ENCODE measurements around the gene ORAI3. TPM values are rescaled to one million over a fixed set of nuclear protein-coding genes. Genes with fewer than 3 reads are reported as not detected.

ORAI3 gene
- total RNA-seq, 4 donors from 2014 or later, result 32.9 to 49.5 (median 40.2) TPM

- intact Hi-C loops (cut with DNase I), result no loop called here
- TF ChIP-seq, protein P1, sequence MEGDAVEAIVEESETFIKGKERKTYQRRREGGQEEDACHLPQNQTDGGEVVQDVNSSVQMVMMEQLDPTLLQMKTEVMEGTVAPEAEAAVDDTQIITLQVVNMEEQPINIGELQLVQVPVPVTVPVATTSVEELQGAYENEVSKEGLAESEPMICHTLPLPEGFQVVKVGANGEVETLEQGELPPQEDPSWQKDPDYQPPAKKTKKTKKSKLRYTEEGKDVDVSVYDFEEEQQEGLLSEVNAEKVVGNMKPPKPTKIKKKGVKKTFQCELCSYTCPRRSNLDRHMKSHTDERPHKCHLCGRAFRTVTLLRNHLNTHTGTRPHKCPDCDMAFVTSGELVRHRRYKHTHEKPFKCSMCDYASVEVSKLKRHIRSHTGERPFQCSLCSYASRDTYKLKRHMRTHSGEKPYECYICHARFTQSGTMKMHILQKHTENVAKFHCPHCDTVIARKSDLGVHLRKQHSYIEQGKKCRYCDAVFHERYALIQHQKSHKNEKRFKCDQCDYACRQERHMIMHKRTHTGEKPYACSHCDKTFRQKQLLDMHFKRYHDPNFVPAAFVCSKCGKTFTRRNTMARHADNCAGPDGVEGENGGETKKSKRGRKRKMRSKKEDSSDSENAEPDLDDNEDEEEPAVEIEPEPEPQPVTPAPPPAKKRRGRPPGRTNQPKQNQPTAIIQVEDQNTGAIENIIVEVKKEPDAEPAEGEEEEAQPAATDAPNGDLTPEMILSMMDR (IDR thresholded peaks at IDR 0.05), result peak in 1 of 6 experiments; percentile 21
- TF ChIP-seq POLR2A (IDR thresholded peaks at IDR 0.05), result no peak
- Histone ChIP-seq H3K27ac (peak overlapping the region; percentile 93 to 99 (median 95)), H3K4me3 (replicated peaks in 1 of 3) (peak overlapping the region; percentile 67 to 90 (median 70)), H3K4me1 (peaks cover 14 to 15% of the 10 kb centered on the region in 2 donors), H3K9me3 (no peaks in the 10 kb centered on the region), H3K27me3 (no peaks in the 10 kb centered on the region), H3K36me3 (peaks cover 19 to 26% of the 10 kb centered on the region in 2 donors)
- peak; percentile 75 to 76 for DNase-seq
- WGBS, 2 donors, result 22 to 23% methylated on average over 25 to 31 of the region's 42 CpGs
These were observed 8.0 kb downstream of the ORAI3 start for GRCh38 chr16:30956601-30957455.

- Histone ChIP-seq H3K36me3 (peaks cover 27 to 34% of the 10 kb centered on the region in 2 donors), H3K4me3 (replicated peaks in 1 of 3) (peak within 1 kb of the TSS; percentile 67 to 90 (median 70)), H3K9me3 (no peaks in the 10 kb centered on the region), H3K4me1 (peaks cover 8 to 14% of the 10 kb centered on the region in 2 donors), H3K27me3 (no peaks in the 10 kb centered on the region), H3K27ac (peak within 1 kb of the TSS; percentile 93 to 99 (median 95))
- peak; percentile 98 to 99 for DNase-seq
- intact Hi-C loops (cut with DNase I), result no loop called here
- TF ChIP-seq, protein P1 (IDR thresholded peaks at IDR 0.05), result peak in 2 of 6 experiments; percentile 1 to 3
- peak in 1 of 2 donors; percentile 58 for TF ChIP-seq POLR2A (IDR thresholded peaks at IDR 0.05)
- WGBS, 2 donors, result 0 to 1% methylated on average over 17 to 21 of the region's 85 CpGs
These were observed 8.7 kb downstream of the ORAI3 start, which contains the start of gene SETD1A for GRCh38 chr16:30957456-30958174. TSS of gene SETD1A (plus strand) at chr16:30957754. CDS start at chr16:30958732, 978 bp downstream.

DNA sequence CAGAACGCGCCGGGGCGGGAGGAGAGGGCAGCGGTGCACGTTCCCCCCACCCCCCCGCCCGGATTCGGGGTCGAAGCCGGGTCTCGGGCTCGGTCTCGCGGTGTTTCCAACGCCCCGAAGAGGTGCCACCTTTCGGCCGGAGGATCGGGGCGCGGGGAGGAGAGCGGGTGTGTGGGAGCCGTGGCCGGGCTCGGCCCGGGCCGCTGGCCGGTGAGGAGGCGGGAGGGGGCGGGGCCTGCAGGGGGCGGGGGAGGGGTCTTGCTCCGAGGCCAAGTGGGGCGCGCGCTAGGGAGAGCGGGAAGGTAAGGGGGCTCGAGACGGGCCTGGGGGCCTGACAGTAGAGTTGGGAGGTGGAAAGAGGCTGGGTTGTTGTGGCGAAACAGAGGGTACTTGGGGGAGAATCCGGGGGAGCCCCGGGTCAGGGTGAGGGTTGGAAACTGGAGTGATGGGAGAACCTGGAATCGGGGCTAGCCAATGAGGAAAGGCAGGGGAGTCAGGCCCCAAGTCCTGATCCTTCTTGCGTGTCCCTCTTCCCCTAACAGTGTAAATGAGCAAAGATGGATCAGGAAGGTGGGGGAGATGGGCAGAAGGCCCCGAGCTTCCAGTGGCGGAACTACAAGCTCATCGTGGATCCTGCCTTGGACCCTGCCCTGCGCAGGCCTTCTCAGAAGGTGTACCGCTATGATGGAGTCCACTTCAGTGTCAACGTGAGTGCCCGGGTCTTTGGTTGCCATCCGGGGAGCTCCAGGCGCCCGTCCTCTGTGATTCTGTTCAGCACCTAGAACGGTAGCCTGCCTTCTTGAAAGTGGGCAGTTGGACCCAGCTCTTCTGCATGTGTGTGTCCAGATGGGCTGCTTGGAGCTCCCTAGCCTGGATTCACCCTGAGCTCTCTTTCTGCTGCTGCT, 9.6 kb downstream of the ORAI3 start:
- no peaks in the 10 kb centered on the region for H3K9me3 ChIP-seq
- 15 to 17% methylated on average over 17 to 28 of the region's 55 CpGs for WGBS, 2 donors
- H3K4me3 ChIP-seq (replicated peaks in 1 of 3), result peak overlapping the region in 2 of 3 donors; percentile 4 to 70
- DNase-seq, result peak; percentile 57 to 66
- no peaks in the 10 kb centered on the region for H3K27me3 ChIP-seq
- H3K4me1 ChIP-seq, result peaks cover 8 to 14% of the 10 kb centered on the region in 2 donors
- intact Hi-C loops (cut with DNase I), result no loop called here
- peak overlapping the region in 2 of 3 donors; percentile 95 to 99 for H3K27ac ChIP-seq
- H3K36me3 ChIP-seq, result peaks cover 35 to 42% of the 10 kb centered on the region in 2 donors
- TF ChIP-seq POLR2A (IDR thresholded peaks at IDR 0.05), result no peak
- TF ChIP-seq, protein P1 (IDR thresholded peaks at IDR 0.05), result no peak

DNA sequence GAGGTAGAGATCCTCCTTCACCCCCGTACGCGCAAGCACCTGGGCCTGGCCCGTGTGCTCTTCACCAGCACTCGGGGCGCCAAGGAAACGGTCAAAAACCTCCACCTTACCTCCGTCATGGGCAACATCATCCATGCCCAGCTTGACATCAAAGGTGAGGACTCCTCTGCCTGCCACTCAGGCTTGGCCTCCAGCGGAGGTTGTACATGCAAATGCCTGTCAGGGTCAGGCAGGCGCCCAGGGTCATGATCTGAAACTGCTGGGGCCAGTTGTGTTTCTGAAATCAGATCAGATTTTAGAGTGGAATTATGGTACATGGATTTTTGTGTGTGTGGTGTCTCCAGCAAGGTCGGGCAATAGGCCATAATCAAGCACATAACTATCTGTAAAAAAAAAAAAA, 12.5 kb downstream of the ORAI3 start:
- intact Hi-C loops (cut with DNase I), result no loop called here
- TF ChIP-seq, protein P1 (IDR thresholded peaks at IDR 0.05), result no peak
- TF ChIP-seq POLR2A (IDR thresholded peaks at IDR 0.05), result no peak
- WGBS, 2 donors, result 94 to 95% methylated on average over 11 of the region's 11 CpGs
- DNase-seq, result no peak
- Histone ChIP-seq H3K27ac (no peak overlapping the region), H3K4me1 (peaks cover 8 to 14% of the 10 kb centered on the region in 2 donors), H3K9me3 (no peaks in the 10 kb centered on the region), H3K27me3 (no peaks in the 10 kb centered on the region), H3K36me3 (peaks cover 64 to 71% of the 10 kb centered on the region in 2 donors), H3K4me3 (replicated peaks in 1 of 3) (no peak overlapping the region)

All from thyroid gland (tissue), 4 donors.